ENCODE results near the gene SCYL1. TPM values are rescaled to one million over a fixed set of nuclear protein-coding genes. Genes with fewer than 3 reads are reported as not detected.
"Not testable (repeated sequence)": the region's sequence is repeated elsewhere in the genome, so short reads cannot be mapped to it uniquely, and the experiment has no call there.

The SCYL1 gene
- total and polyA plus RNA-seq, 2 donors (not counting 1 experiment from before 2014, with no cell fraction given), result 76.5 to 85.5 TPM

- no peaks in the 10 kb centered on the region for H3K27me3 Mint-ChIP-seq
- Histone ChIP-seq H2AFZ (ENCODE audit: insufficient read depth, low read depth, low read length, poor library complexity, severe bottlenecking) (no peak overlapping the region), H3K27ac (ENCODE audit: low read length in 2 of 2) (no peak overlapping the region), H3K27me3 (replicated peaks in 1 of 4; ENCODE audit: control extremely low read depth in 1 of 4, control insufficient read depth in 3 of 4, insufficient read depth in 4 of 4, low read length in 3 of 4) (no peaks in the 10 kb centered on the region), H3K79me2 (ENCODE audit: control insufficient read depth, insufficient read depth, low read length) (peaks cover 5% of the 10 kb centered on the region), H3K4me2 (replicated peaks; ENCODE audit: low read depth, low read length, poor library complexity, severe bottlenecking) (no peak overlapping the region), H3K4me3 (ENCODE audit: control extremely low read depth in 1 of 5, extremely low read depth in 1 of 5, insufficient read depth in 1 of 5, low read depth in 2 of 5, low read length in 4 of 5) (no peak overlapping the region), H3K9ac (ENCODE audit: low read length) (no peak overlapping the region), H3K9me3 (ENCODE audit: control extremely low read depth in 1 of 3, control insufficient read depth in 2 of 3, insufficient read depth in 1 of 3, low read length in 2 of 3) (no peaks in the 10 kb centered on the region), H3K4me1 (ENCODE audit: control insufficient read depth in 2 of 2, insufficient read depth in 2 of 2, low read length in 2 of 2) (no peaks in the 10 kb centered on the region), H4K20me1 (ENCODE audit: control insufficient read depth, insufficient read depth, low read length, poor library complexity, severe bottlenecking) (no peaks in the 10 kb centered on the region), H3K36me3 (replicated peaks in 1 of 2; ENCODE audit: control extremely low read depth in 1 of 2, control insufficient read depth in 1 of 2, extremely low read depth in 1 of 2, insufficient read depth in 2 of 2, low read length in 1 of 2) (no peaks in the 10 kb centered on the region)
- H3K4me3 Mint-ChIP-seq, result no peak overlapping the region
- ChIA-PET CTCF (interaction anchor here (0.9 to 1.3 kb wide), 2 partner anchors 9 to 50 kb away, joined by 3 read pairs; partner anchors contain the start of gene SCYL1), POLR2A (no interaction called here)
- DNase-seq (no peak), ATAC-seq (ENCODE audit: low read depth) (no peak)
- intact Hi-C loops (cut with micrococcal nuclease), result no loop called here
- peaks cover 2% of the 10 kb centered on the region for H3K4me1 Mint-ChIP-seq
- 76% methylated on average over 5 of the region's 5 CpGs for WGBS (ENCODE audit: insufficient coverage)
- H3K27ac Mint-ChIP-seq, result peak overlapping the region; percentile 42
- no peaks in the 10 kb centered on the region for H3K9me3 Mint-ChIP-seq (ENCODE audit: insufficient read depth)
- TF ChIP-seq EZH2 (IDR thresholded peaks at IDR 0.05; ENCODE audit: borderline replicate concordance, insufficient read depth, low read depth, low read length, poor library complexity, severe bottlenecking), result no peak
- TF ChIP-seq, protein P1, sequence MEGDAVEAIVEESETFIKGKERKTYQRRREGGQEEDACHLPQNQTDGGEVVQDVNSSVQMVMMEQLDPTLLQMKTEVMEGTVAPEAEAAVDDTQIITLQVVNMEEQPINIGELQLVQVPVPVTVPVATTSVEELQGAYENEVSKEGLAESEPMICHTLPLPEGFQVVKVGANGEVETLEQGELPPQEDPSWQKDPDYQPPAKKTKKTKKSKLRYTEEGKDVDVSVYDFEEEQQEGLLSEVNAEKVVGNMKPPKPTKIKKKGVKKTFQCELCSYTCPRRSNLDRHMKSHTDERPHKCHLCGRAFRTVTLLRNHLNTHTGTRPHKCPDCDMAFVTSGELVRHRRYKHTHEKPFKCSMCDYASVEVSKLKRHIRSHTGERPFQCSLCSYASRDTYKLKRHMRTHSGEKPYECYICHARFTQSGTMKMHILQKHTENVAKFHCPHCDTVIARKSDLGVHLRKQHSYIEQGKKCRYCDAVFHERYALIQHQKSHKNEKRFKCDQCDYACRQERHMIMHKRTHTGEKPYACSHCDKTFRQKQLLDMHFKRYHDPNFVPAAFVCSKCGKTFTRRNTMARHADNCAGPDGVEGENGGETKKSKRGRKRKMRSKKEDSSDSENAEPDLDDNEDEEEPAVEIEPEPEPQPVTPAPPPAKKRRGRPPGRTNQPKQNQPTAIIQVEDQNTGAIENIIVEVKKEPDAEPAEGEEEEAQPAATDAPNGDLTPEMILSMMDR (IDR thresholded peaks at IDR 0.05), result no peak
These were observed 8.5 kb upstream of the SCYL1 start for GRCh38 chr11:65516135-65516968.

GRCh38 chr11:65518941-65519549 is 5.8 kb upstream of the SCYL1 start:
- H3K4me3 ChIP-seq (ENCODE audit: control extremely low read depth in 1 of 5, extremely low read depth in 1 of 5, insufficient read depth in 1 of 5, low read depth in 2 of 5, low read length in 4 of 5); H3K79me2 ChIP-seq (ENCODE audit: control insufficient read depth, insufficient read depth, low read length); ATAC-seq (ENCODE audit: low read depth); H3K36me3 ChIP-seq (replicated peaks in 1 of 2; ENCODE audit: control extremely low read depth in 1 of 2, control insufficient read depth in 1 of 2, extremely low read depth in 1 of 2, insufficient read depth in 2 of 2, low read length in 1 of 2); H3K27me3 Mint-ChIP-seq; H3K9me3 Mint-ChIP-seq (ENCODE audit: insufficient read depth); H2AFZ ChIP-seq (ENCODE audit: insufficient read depth, low read depth, low read length, poor library complexity, severe bottlenecking); DNase-seq; H3K9ac ChIP-seq (ENCODE audit: low read length); H3K4me3 Mint-ChIP-seq; H3K4me2 ChIP-seq (replicated peaks; ENCODE audit: low read depth, low read length, poor library complexity, severe bottlenecking); H4K20me1 ChIP-seq (ENCODE audit: control insufficient read depth, insufficient read depth, low read length, poor library complexity, severe bottlenecking); intact Hi-C loops (cut with micrococcal nuclease); H3K27ac ChIP-seq (ENCODE audit: low read length in 2 of 2); H3K9me3 ChIP-seq (ENCODE audit: control extremely low read depth in 1 of 3, control insufficient read depth in 2 of 3, insufficient read depth in 1 of 3, low read length in 2 of 3); H3K27me3 ChIP-seq (replicated peaks in 1 of 4; ENCODE audit: control extremely low read depth in 1 of 4, control insufficient read depth in 3 of 4, insufficient read depth in 4 of 4, low read length in 3 of 4); H3K27ac Mint-ChIP-seq: not testable (repeated sequence)
- 100% methylated on average over 3 of the region's 8 CpGs for WGBS (ENCODE audit: insufficient coverage)
- ChIA-PET CTCF (interaction anchor here (0.7 kb wide), 1 partner anchor 9 kb away, joined by 4 read pairs; no protein-coding TSS in a partner anchor), POLR2A (interaction anchor here (0.6 to 0.7 kb wide), 4 partner anchors 74 to 152 kb away, joined by 4 to 14 read pairs (median 6); no protein-coding TSS in a partner anchor)
- H3K4me1 Mint-ChIP-seq, result peaks cover 22% of the 10 kb centered on the region
- peaks cover 21 to 22% of the 10 kb centered on the region in 2 donors for H3K4me1 ChIP-seq (ENCODE audit: control insufficient read depth in 2 of 2, insufficient read depth in 2 of 2, low read length in 2 of 2)

DNA sequence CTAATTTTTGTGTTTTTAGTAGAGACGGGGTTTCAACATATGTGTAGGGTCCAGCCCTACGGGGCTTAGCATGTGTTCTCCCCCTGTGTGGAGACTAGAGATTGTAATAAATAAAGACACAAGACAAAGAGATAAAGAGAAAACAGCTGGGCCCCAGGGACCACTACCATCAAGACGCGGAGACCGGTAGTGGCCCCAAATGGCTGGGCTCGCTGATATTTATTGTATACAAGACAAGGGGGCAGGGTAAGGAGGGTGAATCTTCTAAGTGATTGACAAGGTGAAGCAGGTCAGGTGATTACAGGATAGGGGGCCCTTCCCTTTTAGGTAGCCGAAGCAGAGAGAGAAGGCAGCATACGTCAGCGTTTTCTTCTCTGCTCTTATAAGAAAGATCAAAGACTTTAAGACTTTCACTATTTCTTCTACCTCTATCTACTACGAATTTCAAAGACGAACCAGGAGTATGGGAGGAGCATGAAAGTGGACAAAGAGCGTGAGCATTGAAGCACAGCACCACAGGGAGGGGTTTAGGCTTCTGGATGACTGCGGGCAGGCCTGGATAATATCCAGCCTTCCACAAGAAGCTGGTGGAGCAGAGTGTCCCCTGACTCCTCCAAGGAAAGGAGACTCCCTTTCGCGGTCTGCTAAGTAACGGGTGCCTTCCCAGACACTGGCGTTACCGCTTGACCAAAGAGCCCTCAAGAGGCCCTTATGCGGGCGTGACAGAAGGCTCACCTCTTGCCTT is 2.9 kb upstream of the SCYL1 start:
- not testable (repeated sequence) for H3K27me3 Mint-ChIP-seq; H3K9me3 Mint-ChIP-seq (ENCODE audit: insufficient read depth); H2AFZ ChIP-seq (ENCODE audit: insufficient read depth, low read depth, low read length, poor library complexity, severe bottlenecking); H3K27me3 ChIP-seq (replicated peaks in 1 of 4; ENCODE audit: control extremely low read depth in 1 of 4, control insufficient read depth in 3 of 4, insufficient read depth in 4 of 4, low read length in 3 of 4); H3K27ac Mint-ChIP-seq; H3K4me3 ChIP-seq (ENCODE audit: control extremely low read depth in 1 of 5, extremely low read depth in 1 of 5, insufficient read depth in 1 of 5, low read depth in 2 of 5, low read length in 4 of 5); H3K4me3 Mint-ChIP-seq; DNase-seq; H3K9ac ChIP-seq (ENCODE audit: low read length); H3K4me2 ChIP-seq (replicated peaks; ENCODE audit: low read depth, low read length, poor library complexity, severe bottlenecking); H3K9me3 ChIP-seq (ENCODE audit: control extremely low read depth in 1 of 3, control insufficient read depth in 2 of 3, insufficient read depth in 1 of 3, low read length in 2 of 3); ATAC-seq (ENCODE audit: low read depth); H3K27ac ChIP-seq (ENCODE audit: low read length in 2 of 2); H3K36me3 ChIP-seq (replicated peaks in 1 of 2; ENCODE audit: control extremely low read depth in 1 of 2, control insufficient read depth in 1 of 2, extremely low read depth in 1 of 2, insufficient read depth in 2 of 2, low read length in 1 of 2)
- Histone ChIP-seq H4K20me1 (ENCODE audit: control insufficient read depth, insufficient read depth, low read length, poor library complexity, severe bottlenecking) (peaks cover 19% of the 10 kb centered on the region), H3K4me1 (ENCODE audit: control insufficient read depth in 2 of 2, insufficient read depth in 2 of 2, low read length in 2 of 2) (peaks cover 39 to 41% of the 10 kb centered on the region in 2 donors), H3K79me2 (ENCODE audit: control insufficient read depth, insufficient read depth, low read length) (peaks cover 18% of the 10 kb centered on the region)
- intact Hi-C loops (cut with micrococcal nuclease), result loop anchor here (10.0 kb wide), 1 partner anchor 477 kb away; the partner anchor contains the start of gene SAC3D1
- POLR2A ChIA-PET, result interaction anchor here (1.4 kb wide), 1 partner anchor 19 kb away, joined by 4 read pairs; no protein-coding TSS in a partner anchor
- CTCF ChIA-PET, result interaction anchor here (1.0 to 1.7 kb wide), 2 partner anchors 68 to 412 kb away, joined by 3 read pairs; no protein-coding TSS in a partner anchor
- WGBS (ENCODE audit: insufficient coverage), result 96% methylated on average over 5 of the region's 20 CpGs
- peaks cover 37% of the 10 kb centered on the region for H3K4me1 Mint-ChIP-seq

Data from B cell (primary cell).